ENCODE results near the gene CDC42BPG.
"Not testable (repeated sequence)": the region's sequence is repeated elsewhere in the genome, so short reads cannot be mapped to it uniquely, and the experiment has no call there.

The CDC42BPG gene

DNA sequence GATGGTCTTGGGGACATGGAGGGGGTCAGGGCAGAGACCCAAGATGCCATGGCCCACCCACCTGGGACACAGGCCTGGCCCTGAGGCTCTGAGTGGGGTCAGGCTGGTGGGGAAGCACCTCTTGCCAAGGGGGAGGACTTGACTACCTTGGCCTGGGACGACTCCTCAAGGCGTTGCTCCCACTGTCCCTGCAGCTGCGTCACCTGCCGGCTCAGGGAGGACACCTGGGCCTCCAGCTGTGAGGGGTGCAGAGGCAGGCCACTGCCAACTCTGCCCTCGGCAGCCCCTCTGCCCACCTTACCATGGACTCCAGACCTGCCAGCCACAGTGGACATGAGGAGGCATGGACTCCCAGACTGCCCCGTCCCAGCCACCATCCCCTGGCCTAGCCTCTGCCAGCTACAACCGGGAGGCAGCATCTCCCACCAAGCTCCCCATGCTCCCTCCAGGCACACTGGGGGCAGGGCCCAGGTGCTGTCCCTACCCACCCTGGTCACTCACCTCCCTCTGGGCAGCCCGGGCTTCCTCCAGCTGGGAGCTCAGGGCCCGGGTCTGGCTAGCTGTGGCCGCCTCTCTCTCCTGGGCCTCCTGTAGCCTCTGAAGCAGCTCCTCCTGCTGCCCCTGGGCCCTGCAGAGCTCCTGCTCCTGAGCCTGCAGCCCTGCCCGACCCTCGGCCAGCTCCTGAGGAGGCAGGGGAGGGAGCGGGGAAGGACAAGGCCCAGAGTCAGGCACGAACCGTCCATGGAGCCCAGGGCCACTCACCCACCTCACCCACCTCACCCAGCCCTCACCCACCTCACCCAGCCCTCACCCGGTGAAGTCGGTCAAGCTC, 8.6 kb downstream of the CDC42BPG start:
- DNase-seq (ENCODE audit: low read depth): no peak

DNA sequence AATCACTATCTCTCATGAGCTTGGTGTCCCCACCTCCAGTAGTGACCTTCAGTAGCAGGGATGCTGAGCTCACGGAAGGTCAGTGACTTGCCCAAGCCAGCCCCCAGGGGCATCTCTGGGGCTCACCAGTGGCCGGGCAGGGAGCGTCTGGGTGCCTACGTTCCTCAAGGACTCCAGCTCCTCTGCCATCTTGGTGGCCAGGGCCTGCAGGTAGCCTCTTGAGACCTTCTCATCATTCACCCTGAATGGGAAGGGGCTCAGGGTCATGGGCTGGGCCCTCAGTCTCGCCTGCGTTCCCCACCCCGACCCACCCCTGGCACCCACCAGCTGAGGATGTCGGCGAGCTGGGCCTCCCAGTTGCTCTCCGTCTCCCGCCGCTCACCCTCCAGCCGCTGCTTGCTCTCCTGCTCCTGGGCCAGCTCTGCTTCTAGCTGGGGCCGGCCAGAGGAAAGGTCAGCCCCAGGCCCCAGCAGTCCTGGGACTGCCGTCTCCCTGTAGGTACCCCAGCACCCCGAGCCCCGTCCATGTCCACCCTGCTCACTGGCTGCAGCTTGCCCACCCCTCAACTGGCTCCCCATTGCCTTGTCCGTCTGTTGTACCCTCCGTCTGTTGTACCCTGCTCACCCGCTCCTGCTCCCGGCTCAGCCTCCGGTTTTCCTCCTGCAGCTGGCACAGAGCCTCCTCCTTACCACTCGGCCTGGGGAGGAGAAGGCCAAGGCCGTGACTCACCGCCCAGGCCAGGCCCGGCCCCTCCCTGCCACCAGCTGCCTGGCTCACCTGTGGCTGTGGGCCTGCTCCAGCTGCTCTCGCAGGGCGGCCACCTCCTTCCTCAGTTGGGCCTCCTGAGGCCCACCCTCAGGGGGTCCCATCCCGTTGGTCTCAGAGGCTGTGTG, 9.5 kb downstream of the CDC42BPG start:
- no peak for DNase-seq (ENCODE audit: low read depth)

- DNase-seq (ENCODE audit: low read depth): no peak
These were observed 10.3 kb downstream of the CDC42BPG start for GRCh38 chr11:64834031-64834722.

- DNase-seq (ENCODE audit: low read depth): no peak
These were observed 10.9 kb downstream of the CDC42BPG start for GRCh38 chr11:64833509-64833908.

GRCh38 chr11:64833198-64833502, 11.3 kb downstream of the CDC42BPG start:
- DNase-seq (ENCODE audit: low read depth): no peak

GRCh38 chr11:64832467-64833197, 11.8 kb downstream of the CDC42BPG start:
- DNase-seq (ENCODE audit: low read depth): no peak

DNA sequence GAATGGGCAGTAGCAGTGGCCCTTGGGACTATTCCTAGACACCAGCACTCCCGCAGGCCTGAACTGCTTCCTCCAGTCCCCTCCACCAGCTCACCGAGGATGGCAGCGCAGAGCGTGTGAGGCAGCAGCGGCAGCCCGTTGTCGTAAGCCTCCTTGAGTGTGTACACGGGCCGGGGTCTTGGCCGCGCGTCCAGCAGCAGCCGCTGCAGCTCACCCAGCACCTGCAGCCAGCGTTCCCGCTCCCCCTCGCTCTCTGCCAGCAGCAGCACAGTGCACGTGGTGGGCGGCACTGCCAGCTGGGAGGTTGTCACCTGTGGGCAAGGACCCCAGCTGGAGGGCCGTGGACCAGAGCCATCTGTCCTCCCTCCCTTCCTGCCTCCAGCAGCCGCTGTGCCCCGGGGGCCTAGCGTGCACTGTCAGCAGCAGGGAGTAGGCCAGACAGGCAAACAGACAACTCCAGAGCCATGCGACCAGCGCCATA, 13.0 kb downstream of the CDC42BPG start:
- DNase-seq (ENCODE audit: low read depth): no peak

- no peak for DNase-seq (ENCODE audit: low read depth)
These were observed 14.8 kb downstream of the CDC42BPG start for GRCh38 chr11:64829536-64830251.

- DNase-seq (ENCODE audit: low read depth): no peak
These were observed 17.0 kb downstream of the CDC42BPG start for GRCh38 chr11:64827451-64827839.

DNA sequence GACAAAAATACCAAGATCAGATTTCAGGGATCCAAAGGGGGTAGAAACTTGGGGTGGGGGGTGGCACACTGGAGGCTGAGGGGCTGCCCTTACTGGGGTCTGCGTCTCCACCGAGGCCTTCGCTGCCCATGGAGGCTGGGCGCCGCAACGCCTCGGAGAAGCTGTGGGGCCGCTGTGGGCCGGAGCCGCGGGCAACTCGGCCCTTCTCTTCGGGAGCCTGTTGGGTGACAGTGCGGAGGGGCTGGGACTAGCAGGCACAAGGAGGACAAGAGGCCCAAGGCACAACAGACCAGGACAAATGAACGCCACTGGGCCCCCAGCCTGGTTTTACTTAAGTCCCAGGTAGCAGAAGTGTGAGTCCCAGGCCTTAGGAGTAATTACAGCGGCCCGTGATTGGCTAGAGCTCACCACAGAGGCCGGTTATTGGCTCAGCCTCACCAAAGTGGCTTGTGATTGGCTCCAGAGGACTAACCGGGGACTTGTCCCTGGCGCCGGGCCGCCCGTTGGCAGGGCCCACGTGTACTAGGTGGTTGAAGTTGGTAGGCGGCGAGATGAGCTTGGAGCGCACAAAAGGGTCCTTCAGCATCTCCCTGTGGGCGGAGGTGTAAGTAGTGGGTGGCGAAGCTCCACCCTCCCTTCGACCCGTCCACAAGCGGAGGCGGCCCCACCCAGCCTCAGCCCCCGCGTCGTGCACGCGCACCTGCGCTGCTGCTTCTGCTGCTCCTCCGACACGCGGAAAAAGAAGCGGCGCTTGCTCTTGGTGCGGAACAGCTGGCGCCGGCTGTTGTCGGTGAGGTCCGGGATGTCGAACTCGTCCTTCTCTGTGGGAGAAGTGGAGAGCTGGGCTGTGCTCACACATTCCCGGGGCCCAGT, 17.6 kb downstream of the CDC42BPG start:
- DNase-seq (ENCODE audit: low read depth): no peak

DNA sequence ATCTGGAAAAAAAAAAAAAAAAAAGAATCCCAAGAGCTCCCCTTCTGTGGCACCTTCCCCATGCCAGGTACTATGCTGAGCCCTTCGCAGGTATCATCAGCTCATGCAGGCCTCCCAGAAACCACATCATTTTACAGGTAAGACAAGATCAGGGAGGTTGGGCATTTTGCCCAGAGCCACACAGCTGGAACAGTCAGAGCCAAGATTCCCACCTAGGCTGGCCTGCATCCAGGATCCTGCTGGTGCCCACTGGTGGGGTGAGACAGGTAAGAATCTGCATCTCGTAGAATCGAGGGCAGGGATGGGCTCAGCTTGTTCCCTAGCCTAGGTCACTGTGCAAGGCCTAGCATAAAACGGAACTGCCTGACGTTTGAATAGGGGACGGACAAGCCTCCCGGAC, 18.4 kb downstream of the CDC42BPG start:
- DNase-seq (ENCODE audit: low read depth): no peak

DNA sequence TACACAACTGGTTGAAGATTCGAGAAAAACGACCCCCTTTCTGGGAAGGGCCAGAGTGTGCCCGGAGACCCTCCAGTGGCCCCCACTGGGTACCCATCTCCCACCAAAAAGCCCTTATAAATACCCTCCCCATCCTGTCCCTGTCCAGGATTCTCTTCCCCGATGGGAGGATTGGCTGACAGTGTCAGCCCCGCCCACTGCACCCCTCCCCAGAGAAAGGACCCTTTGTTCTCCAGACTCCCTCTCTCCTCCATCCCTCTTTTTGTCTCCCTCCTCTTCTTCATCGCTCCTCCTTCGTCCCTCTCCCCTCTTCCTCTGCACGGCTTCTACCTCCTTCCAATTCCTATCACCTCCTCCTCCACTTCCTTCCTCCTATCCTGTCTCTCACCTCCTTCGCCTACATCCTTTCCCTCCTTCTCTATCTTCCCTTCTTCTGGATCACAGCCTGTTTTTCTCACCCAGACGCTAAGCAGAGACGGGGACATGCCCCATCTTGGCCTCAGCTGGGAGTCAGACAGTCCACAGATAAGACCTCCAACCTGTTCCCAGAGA, 20.8 kb downstream of the CDC42BPG start:
- DNase-seq (ENCODE audit: low read depth): no peak

DNA sequence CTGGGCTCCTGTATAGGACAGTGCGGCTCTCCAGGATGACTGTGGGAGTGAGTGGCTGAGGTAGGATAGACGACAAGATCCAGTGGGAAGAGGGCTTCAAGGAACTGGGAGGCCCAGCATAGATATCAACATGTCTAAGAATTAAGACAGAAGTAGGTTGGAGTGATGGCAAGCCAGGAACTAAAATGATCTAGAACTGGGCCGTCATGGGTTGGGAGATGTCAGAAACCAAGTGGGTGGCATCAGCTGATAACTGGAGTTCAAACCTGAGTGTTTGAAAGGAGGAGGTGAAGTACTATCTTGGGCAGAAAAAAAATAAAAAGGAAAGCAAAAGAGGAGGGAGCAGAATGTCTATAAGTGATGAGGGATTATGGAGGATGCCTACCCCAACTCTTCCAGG, 27.0 kb downstream of the CDC42BPG start:
- no peak for DNase-seq (ENCODE audit: low read depth)

DNA sequence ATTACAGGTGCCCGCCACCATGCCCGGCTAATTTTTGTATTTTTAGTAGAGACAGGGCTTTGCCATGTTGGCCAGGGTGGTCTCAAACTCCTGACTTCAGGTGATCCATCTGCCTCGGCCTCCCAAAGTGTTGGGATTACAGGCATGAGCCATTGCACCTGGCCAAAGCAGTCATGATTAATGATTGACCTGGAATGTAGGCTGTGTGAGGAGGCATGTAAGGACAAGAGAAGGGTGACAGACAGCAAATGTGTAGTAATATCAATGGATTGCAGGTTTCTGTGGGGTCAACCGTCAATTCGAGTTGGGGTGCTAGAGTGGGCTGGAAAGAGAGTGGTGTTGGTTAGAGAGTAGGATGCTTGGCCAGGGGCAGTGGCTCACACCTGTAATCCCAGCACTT, 29.0 kb downstream of the CDC42BPG start:
- not testable (repeated sequence) for DNase-seq (ENCODE audit: low read depth)

DNA sequence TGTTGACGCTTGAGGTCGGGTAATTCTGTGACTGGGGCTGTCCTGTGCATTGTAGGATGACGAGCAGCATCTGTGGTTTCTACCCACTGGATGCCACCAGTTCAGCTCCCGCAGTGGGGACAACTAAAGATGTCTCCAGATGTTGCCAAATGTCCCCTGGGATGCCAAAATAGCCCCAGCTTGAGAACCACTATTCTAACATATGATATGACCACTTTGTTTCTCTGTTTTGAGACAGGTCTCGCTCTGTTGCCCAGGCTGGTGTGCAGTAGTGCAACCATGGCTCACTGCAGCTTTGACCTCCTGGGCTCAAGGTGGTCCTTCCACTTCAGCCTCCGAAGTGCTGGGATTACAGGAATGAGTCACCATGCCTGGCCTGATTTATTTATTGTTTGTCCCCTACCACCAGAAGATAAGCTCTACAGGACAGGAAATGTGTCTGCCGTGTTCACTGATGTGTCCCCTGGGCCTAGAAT, 29.7 kb downstream of the CDC42BPG start:
- no peak for DNase-seq (ENCODE audit: low read depth)

DNA sequence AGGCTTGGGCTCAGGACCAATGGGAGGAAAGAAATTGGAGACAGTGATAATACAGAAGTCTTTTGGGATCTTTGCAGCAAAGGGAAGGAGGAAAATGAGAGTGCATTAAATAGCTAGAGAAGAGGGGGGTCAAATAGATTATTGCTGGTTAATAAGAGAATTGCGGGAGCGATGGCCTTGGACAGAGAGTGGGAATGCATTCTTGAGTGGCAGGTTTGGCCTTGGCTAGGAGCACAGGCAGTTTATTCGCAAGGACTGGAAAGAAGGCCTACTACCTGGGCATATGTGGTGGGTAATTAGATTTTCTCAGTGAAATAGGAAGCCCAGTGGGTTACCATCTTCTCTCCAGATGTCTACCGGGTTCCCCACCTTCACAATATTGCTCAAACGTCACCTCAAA, 30.6 kb downstream of the CDC42BPG start:
- no peak for DNase-seq (ENCODE audit: low read depth)

- DNase-seq (ENCODE audit: low read depth): peak; percentile 15
These were observed 33.6 kb downstream of the CDC42BPG start for GRCh38 chr11:64810891-64811272.

DNA sequence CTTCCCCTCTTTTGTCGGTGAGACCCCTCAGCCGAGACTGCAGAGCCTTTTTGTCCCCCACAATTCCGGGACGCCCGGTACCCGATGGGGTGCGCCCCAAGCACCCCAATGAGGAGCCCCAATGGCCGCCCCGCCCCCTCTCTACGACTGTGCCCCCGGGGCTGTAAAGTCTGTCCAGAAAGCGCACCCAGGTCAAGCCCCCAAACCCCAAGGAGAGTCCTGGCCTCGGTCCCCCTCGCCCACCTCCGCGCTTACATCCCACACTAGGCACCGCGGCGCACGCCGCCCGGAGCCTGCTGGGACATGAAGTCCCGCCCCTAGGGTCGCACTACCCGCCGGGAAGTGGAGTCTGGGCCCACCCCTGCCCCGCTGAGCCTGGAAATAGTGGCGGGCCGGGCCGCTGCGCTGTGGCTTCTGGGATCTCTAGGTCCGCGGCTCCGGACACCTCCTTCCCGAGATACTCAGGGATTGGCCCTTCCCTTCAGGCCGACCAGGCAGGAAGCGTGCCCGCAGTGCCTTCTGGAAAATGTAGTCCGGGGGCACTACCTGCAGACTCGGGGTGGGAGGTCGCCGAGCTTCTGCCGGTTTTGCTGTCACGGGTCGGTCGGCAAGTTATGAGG, 34.1 kb downstream of the CDC42BPG start, which contains the start of gene MEN1:
TSS of gene MEN1 (minus strand) at position 281 of the 620 bp plus-strand sequence. CDS start 442 bp downstream, outside the sequence.
- peak; percentile 50 for DNase-seq (ENCODE audit: low read depth)

- no peak for DNase-seq (ENCODE audit: low read depth)
These were observed 34.6 kb downstream of the CDC42BPG start for GRCh38 chr11:64809781-64810241.
